ENCODE results near the gene RXRA.

- TF ChIP-seq CTCF (IDR thresholded peaks at IDR 0.05) (no peak), POLR2A (IDR thresholded peaks at IDR 0.05) (peak; percentile 83)
These were observed 46.5 kb downstream of the RXRA start for GRCh38 chr9:134372581-134373267.
